GM23338 (cell line): ENCODE measurements around the gene COL21A1. TPM values are rescaled to one million over a fixed set of nuclear protein-coding genes. Genes with fewer than 3 reads are reported as not detected.
A peak's percentile ranks its signal among the peaks of the same experiment; 100 is the strongest.

Experiments used
- ATAC-seq: fragments of 200-7000 bp; cut with Tn5 transposase; 3 replicates; pipeline ENCODE4 v1.9.1; 2020
- DNase-seq: peaks from one replicate; pipeline ENCODE4 v3.0.0-alpha.2; 2015; ENCODE audit warnings: low spot score
- H2AFZ ChIP-seq: fragments of 200-600 bp; sonication (generic); 2 replicates; pipeline ENCODE4 v1.8.0; 2016; ENCODE audit warnings: antibody characterized with exemption, mild to moderate bottlenecking, moderate library complexity
- H3F3A ChIP-seq: fragments of 200-600 bp; sonication (generic); replicated peaks from 2 replicates; pipeline ENCODE4 v1.8.0; 2017; ENCODE audit warnings: antibody characterized with exemption, mixed run types, low read depth
- H3K27ac ChIP-seq: fragments of 200-600 bp; sonication (generic); 2 replicates; pipeline ENCODE4 v1.6.1; 2016; ENCODE audit warnings: low read depth
- H3K27me3 ChIP-seq: fragments of 200-600 bp; sonication (generic); 2 replicates; pipeline ENCODE4 v1.8.0; 2016; ENCODE audit warnings: mild to moderate bottlenecking, mixed run types, moderate library complexity; ENCODE audit not compliant: insufficient read depth
- H3K36me3 ChIP-seq: fragments of 200-600 bp; sonication (generic); 2 replicates; pipeline ENCODE4 v1.8.0; 2016; ENCODE audit warnings: mild to moderate bottlenecking; ENCODE audit not compliant: insufficient read depth
- H3K4me1 ChIP-seq: fragments of 200-600 bp; sonication (generic); 2 replicates; pipeline ENCODE4 v1.8.0; 2016; ENCODE audit warnings: mild to moderate bottlenecking, moderate library complexity; ENCODE audit not compliant: insufficient read depth
- H3K4me2 ChIP-seq: fragments of 200-600 bp; sonication (generic); 2 replicates; pipeline ENCODE4 v1.7.1; 2017; ENCODE audit warnings: mixed run types
- H3K4me3 ChIP-seq: fragments of 200-600 bp; sonication (generic); 2 replicates; pipeline ENCODE4 v1.6.1; 2016; ENCODE audit warnings: mixed run types
- H3K79me2 ChIP-seq: fragments of 200-600 bp; sonication (generic); replicated peaks from 2 replicates; pipeline ENCODE4 v1.8.0; 2017; ENCODE audit warnings: mild to moderate bottlenecking; ENCODE audit not compliant: insufficient read depth
- H3K9me2 ChIP-seq: fragments of 200-600 bp; sonication (generic); 2 replicates; pipeline ENCODE4 v1.8.0; 2017; ENCODE audit not compliant: insufficient read depth
- H4K20me1 ChIP-seq: fragments of 200-600 bp; sonication (generic); replicated peaks from 2 replicates; pipeline ENCODE4 v1.8.0; 2017; ENCODE audit warnings: mild to moderate bottlenecking; ENCODE audit not compliant: insufficient read depth
- H3K27ac Mint-ChIP-seq: 2 replicates; pipeline ENCODE4 v1.8.0; 2020; ENCODE audit warnings: inconsistent platforms, mild to moderate bottlenecking, moderate library complexity, mixed read lengths
- H3K27me3 Mint-ChIP-seq: 3 replicates; pipeline ENCODE4 v1.8.0; 2022; ENCODE audit warnings: low read depth, mild to moderate bottlenecking, moderate library complexity, mixed read lengths, inconsistent platforms; ENCODE audit not compliant: insufficient read depth, poor library complexity
- H3K36me3 Mint-ChIP-seq: 3 replicates; pipeline ENCODE4 v1.8.0; 2021; ENCODE audit warnings: low read depth, mild to moderate bottlenecking, inconsistent platforms, moderate library complexity, mixed read lengths
- H3K4me1 Mint-ChIP-seq: 3 replicates; pipeline ENCODE4 v1.8.0; 2020; ENCODE audit warnings: mild to moderate bottlenecking, inconsistent platforms, mixed read lengths
- H3K4me3 Mint-ChIP-seq: 3 replicates; pipeline ENCODE4 v1.8.0; 2021; ENCODE audit warnings: moderate library complexity, mild to moderate bottlenecking, inconsistent platforms, mixed read lengths
- H3K9me3 Mint-ChIP-seq: 3 replicates; pipeline ENCODE4 v1.8.0; 2020; ENCODE audit warnings: moderate library complexity, mild to moderate bottlenecking, inconsistent platforms, mixed read lengths
- CREB1 ChIP-seq: fragments of 250-450 bp; sonication (Bioruptor Pico); IDR thresholded peaks from 2 replicates; pipeline ENCODE4 v1.5.0; 2020; ENCODE audit warnings: low read depth, mild to moderate bottlenecking, moderate library complexity
- EZH2 ChIP-seq: fragments of 200-600 bp; sonication (generic); IDR thresholded peaks from one replicate; pipeline ENCODE4 v1.8.0; 2017; ENCODE audit warnings: antibody characterized with exemption, mild to moderate bottlenecking, low read depth; ENCODE audit not compliant: unreplicated experiment
- EZH2phosphoT487 ChIP-seq: fragments of 200-600 bp; sonication (generic); IDR thresholded peaks from one replicate; pipeline ENCODE4 v1.8.1; 2018; ENCODE audit warnings: antibody characterized with exemption; ENCODE audit not compliant: unreplicated experiment
- JUNB ChIP-seq: IDR thresholded peaks from one replicate; pipeline ENCODE4 v1.6.1; 2016; ENCODE audit warnings: antibody characterized with exemption; ENCODE audit not compliant: unreplicated experiment
- NANOG ChIP-seq: IDR thresholded peaks from 2 replicates; pipeline ENCODE4 v1.6.1; 2016; ENCODE audit warnings: antibody characterized with exemption, borderline replicate concordance
- REST ChIP-seq: IDR thresholded peaks from one replicate; pipeline ENCODE4 v1.6.1; 2018; ENCODE audit warnings: antibody characterized with exemption; ENCODE audit not compliant: unreplicated experiment
- STAT1 ChIP-seq: IDR thresholded peaks from one replicate; pipeline ENCODE4 v1.6.1; 2016; ENCODE audit warnings: antibody characterized with exemption; ENCODE audit not compliant: unreplicated experiment
- ZNF114 ChIP-seq: fragments of 250-450 bp; sonication (Bioruptor Pico); IDR thresholded peaks from 2 replicates; pipeline ENCODE4 v1.5.0; 2020; ENCODE audit warnings: mild to moderate bottlenecking, moderate library complexity
- ZNF331 ChIP-seq: fragments of 250-450 bp; sonication (Bioruptor Pico); IDR thresholded peaks from 2 replicates; pipeline ENCODE4 v1.5.0; 2020; ENCODE audit warnings: low read depth, mild to moderate bottlenecking, moderate library complexity
- polyA plus RNA-seq: library from polyadenylated mRNA; unstranded; fragments of >200 nt; fragmentation: Nextera tagmentation; extraction: Ambion mirVana; gene quantifications from 2 replicates; pipeline ENCODE4 v1.2.1, GENCODE V29; 2016
- total RNA-seq: library from RNA; depleted of rRNA; stranded (reverse); fragments of >200 nt; shearing (Covaris generic); gene quantifications from 2 replicates; pipeline ENCODE4 v1.2.3, GENCODE V29; 2014
- TF ChIP-seq, protein P1 (sequence below), 2 experiments: fragments of 200-600 bp in 1 of 2; sonication (generic) in 1 of 2; conservative IDR thresholded peaks; 2 replicates each; pipeline versions ENCODE4 v1.5.1 to v1.6.1; 2016 to 2017; ENCODE audit warnings: antibody characterized with exemption in 2 of 2, low read depth in 2 of 2, mild to moderate bottlenecking in 2 of 2, moderate library complexity in 1 of 2
- TF ChIP-seq, protein P2 (sequence below): IDR thresholded peaks from 2 replicates; pipeline ENCODE4 v1.6.1; 2016; ENCODE audit warnings: antibody characterized with exemption

The COL21A1 gene
- total and polyA plus RNA-seq, 2 experiments from 2014 or later: 5.0 to 6.2 TPM

DNA sequence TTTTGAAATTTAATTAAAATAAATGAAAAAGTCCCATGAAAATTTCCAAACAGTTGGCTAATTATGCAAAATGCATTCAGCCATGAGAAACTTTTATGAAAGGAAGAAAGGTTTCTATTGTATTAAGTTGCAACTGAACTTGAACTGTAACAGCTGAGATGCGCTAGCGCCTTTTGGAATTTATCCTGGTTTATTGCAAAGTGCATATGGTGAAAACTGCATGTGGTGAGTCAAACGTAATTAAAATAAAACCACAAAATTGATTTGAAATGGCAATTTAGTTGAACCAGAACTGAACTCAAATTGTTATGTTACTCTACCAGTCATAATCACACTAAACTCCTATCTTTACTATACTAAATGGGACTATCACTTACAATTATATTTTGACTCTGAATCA lies 46.4 kb upstream of the COL21A1 start:
- Histone ChIP-seq H3K27me3 (no peaks in the 10 kb centered on the region), H3K4me1 (no peaks in the 10 kb centered on the region), H3K36me3 (no peaks in the 10 kb centered on the region), H3K27ac (no peak overlapping the region), H3K79me2 (no peaks in the 10 kb centered on the region), H3K4me2 (no peak overlapping the region), H2AFZ (no peak overlapping the region), H3F3A (no peaks in the 10 kb centered on the region), H4K20me1 (no peaks in the 10 kb centered on the region), H3K9me2 (no peaks in the 10 kb centered on the region), H3K4me3 (no peak overlapping the region)
- H3K36me3 Mint-ChIP-seq: no peaks in the 10 kb centered on the region
- no peak for TF ChIP-seq NANOG
- TF ChIP-seq CREB1 (CRISPR knock-in tag): no peak
- H3K27ac Mint-ChIP-seq: no peak overlapping the region
- H3K4me3 Mint-ChIP-seq: no peak overlapping the region
- peaks cover 1% of the 10 kb centered on the region for H3K27me3 Mint-ChIP-seq
- no peaks in the 10 kb centered on the region for H3K9me3 Mint-ChIP-seq
- no peak for ATAC-seq
- no peak for DNase-seq
- H3K4me1 Mint-ChIP-seq: no peaks in the 10 kb centered on the region; the same call in 1 of the 3 replicates

- no peak overlapping the region for H3K4me2 ChIP-seq
- Mint-ChIP-seq H3K4me3 (no peak overlapping the region), H3K27me3 (peaks cover 1% of the 10 kb centered on the region), H3K27ac (peak overlapping the region; percentile 93), H3K4me1 (no peaks in the 10 kb centered on the region; the same call in 1 of the 3 replicates), H3K9me3 (no peaks in the 10 kb centered on the region), H3K36me3 (no peaks in the 10 kb centered on the region)
- TF ChIP-seq EZH2 (no peak), STAT1 (no peak), EZH2phosphoT487 (no peak), ZNF331 (CRISPR knock-in tag) (no peak)
- TF ChIP-seq, protein P1, sequence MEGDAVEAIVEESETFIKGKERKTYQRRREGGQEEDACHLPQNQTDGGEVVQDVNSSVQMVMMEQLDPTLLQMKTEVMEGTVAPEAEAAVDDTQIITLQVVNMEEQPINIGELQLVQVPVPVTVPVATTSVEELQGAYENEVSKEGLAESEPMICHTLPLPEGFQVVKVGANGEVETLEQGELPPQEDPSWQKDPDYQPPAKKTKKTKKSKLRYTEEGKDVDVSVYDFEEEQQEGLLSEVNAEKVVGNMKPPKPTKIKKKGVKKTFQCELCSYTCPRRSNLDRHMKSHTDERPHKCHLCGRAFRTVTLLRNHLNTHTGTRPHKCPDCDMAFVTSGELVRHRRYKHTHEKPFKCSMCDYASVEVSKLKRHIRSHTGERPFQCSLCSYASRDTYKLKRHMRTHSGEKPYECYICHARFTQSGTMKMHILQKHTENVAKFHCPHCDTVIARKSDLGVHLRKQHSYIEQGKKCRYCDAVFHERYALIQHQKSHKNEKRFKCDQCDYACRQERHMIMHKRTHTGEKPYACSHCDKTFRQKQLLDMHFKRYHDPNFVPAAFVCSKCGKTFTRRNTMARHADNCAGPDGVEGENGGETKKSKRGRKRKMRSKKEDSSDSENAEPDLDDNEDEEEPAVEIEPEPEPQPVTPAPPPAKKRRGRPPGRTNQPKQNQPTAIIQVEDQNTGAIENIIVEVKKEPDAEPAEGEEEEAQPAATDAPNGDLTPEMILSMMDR (conservative IDR thresholded peaks at IDR 0.05; ENCODE audit: low read depth in 2 of 2): peak; percentile 81 to 85
- H3K4me1 ChIP-seq: no peaks in the 10 kb centered on the region
- no peaks in the 10 kb centered on the region for H3K27me3 ChIP-seq
- DNase-seq (peak; percentile 77), ATAC-seq (peak; percentile 93)
- no peaks in the 10 kb centered on the region for H4K20me1 ChIP-seq
- H2AFZ ChIP-seq: no peak overlapping the region
- H3K4me3 ChIP-seq: no peak overlapping the region
- no peaks in the 10 kb centered on the region for H3K36me3 ChIP-seq
- no peaks in the 10 kb centered on the region for H3K9me2 ChIP-seq
- H3F3A ChIP-seq: no peaks in the 10 kb centered on the region
- no peaks in the 10 kb centered on the region for H3K79me2 ChIP-seq
- H3K27ac ChIP-seq: no peak overlapping the region
These were observed 45.3 kb upstream of the COL21A1 start for GRCh38 chr6:56292505-56293181.

DNA sequence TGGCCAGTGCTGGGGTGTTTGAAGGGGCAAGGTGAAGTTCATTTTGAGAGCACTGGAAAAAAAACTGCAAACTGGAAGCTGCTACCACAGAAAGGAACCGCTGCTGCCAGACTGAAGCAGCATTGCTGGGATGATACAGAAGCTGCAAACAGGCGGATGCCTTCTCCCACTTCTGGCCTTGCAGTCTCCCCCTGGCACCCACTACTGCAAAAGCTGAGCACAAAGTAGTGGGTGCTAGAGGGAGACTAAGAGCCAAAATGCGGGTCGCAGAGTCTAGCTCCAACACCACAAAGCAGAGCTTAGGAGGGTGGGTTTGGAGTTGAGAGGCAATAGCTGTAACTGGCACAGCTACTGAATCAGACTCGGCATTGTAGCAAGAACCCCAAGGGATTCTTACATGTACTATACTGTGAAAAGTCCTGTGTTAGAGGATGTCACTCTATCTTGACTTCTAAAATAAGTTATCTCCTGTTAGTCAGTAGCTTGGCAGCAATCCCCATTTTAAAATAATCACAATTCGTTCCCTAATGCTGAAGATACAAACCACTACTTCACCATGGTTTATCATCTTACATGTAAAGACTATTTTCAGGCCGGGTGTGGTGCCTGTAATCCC lies 44.0 kb upstream of the COL21A1 start:
- H2AFZ ChIP-seq: 0 out of 2 replicates have a peak overlapping the region, but pooled peaks have one; percentile 56
- TF ChIP-seq EZH2 (no peak), ZNF114 (no peak), STAT1 (no peak), NANOG (no peak), ZNF331 (CRISPR knock-in tag) (no peak), REST (no peak), JUNB (no peak), EZH2phosphoT487 (no peak)
- TF ChIP-seq, protein P2, sequence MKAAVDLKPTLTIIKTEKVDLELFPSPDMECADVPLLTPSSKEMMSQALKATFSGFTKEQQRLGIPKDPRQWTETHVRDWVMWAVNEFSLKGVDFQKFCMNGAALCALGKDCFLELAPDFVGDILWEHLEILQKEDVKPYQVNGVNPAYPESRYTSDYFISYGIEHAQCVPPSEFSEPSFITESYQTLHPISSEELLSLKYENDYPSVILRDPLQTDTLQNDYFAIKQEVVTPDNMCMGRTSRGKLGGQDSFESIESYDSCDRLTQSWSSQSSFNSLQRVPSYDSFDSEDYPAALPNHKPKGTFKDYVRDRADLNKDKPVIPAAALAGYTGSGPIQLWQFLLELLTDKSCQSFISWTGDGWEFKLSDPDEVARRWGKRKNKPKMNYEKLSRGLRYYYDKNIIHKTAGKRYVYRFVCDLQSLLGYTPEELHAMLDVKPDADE: no peak

More for the DNA sequence above, 44.0 kb upstream of the COL21A1 start:
- H3K27me3 Mint-ChIP-seq: peaks cover 1% of the 10 kb centered on the region
- H3K36me3 Mint-ChIP-seq: no peaks in the 10 kb centered on the region
- H3K4me1 Mint-ChIP-seq: no peaks in the 10 kb centered on the region; the same call in 1 of the 3 replicates
- H3K27ac Mint-ChIP-seq: no peak overlapping the region
- Histone ChIP-seq H3K4me2 (no peak overlapping the region), H3K27ac (no peak overlapping the region), H3F3A (no peaks in the 10 kb centered on the region), H3K4me1 (no peaks in the 10 kb centered on the region), H4K20me1 (no peaks in the 10 kb centered on the region), H3K36me3 (no peaks in the 10 kb centered on the region), H3K9me2 (no peaks in the 10 kb centered on the region), H3K79me2 (no peaks in the 10 kb centered on the region), H3K4me3 (no peak overlapping the region), H3K27me3 (no peaks in the 10 kb centered on the region)
- ATAC-seq: no peak
- no peaks in the 10 kb centered on the region for H3K9me3 Mint-ChIP-seq
- DNase-seq: no peak
- H3K4me3 Mint-ChIP-seq: no peak overlapping the region
